NOMO-1 treated with DMSO at 0.1 percent for 48 hours (cell line): Measurements from ENCODE around the gene SPARCL1.
A peak's percentile ranks its signal among the peaks of the same experiment; 100 is the strongest.
"Not testable (repeated sequence)": the region's sequence is repeated elsewhere in the genome, so short reads cannot be mapped to it uniquely, and the experiment has no call there.

Experiments
- DNase-seq: peaks from one replicate; lab custom pipeline; 2025; ENCODE audit not compliant: unreplicated experiment; lab: John Stamatoyannopoulos, UW

The SPARCL1 gene

GRCh38 chr4:87529187-87529586, at the start of gene SPARCL1:
Gene SPARCL1, minus strand, starts transcription at chr4:87529376. Its CDS starts 29,802 bp downstream, at chr4:87499574.
- DNase-seq: no peak

- no peak for DNase-seq
These were observed 46.8 kb upstream of the SPARCL1 start for GRCh38 chr4:87575983-87576382.

- no peak for DNase-seq
These were observed 46.2 kb upstream of the SPARCL1 start for GRCh38 chr4:87575408-87575807.

- DNase-seq: no peak
These were observed 45.8 kb upstream of the SPARCL1 start for GRCh38 chr4:87574996-87575395.

GRCh38 chr4:87574376-87574775, 45.2 kb upstream of the SPARCL1 start:
- DNase-seq: not testable (repeated sequence)

- DNase-seq: no peak
These were observed 41.2 kb upstream of the SPARCL1 start for GRCh38 chr4:87570290-87570805.

- DNase-seq: no peak
These were observed 38.0 kb upstream of the SPARCL1 start for GRCh38 chr4:87567191-87567590.

GRCh38 chr4:87566276-87566675, 37.1 kb upstream of the SPARCL1 start:
- no peak for DNase-seq

- DNase-seq: no peak
These were observed 36.6 kb upstream of the SPARCL1 start for GRCh38 chr4:87565746-87566145.

- no peak for DNase-seq
These were observed 31.6 kb upstream of the SPARCL1 start for GRCh38 chr4:87560802-87561201.

GRCh38 chr4:87559090-87559837, 30.1 kb upstream of the SPARCL1 start:
- peak; percentile 84 for DNase-seq

GRCh38 chr4:87557348-87557747, 28.2 kb upstream of the SPARCL1 start:
- no peak for DNase-seq

GRCh38 chr4:87555773-87556619, 26.8 kb upstream of the SPARCL1 start:
- DNase-seq: no peak

- no peak for DNase-seq
These were observed 24.0 kb upstream of the SPARCL1 start for GRCh38 chr4:87553182-87553581.

- no peak for DNase-seq
These were observed 22.2 kb upstream of the SPARCL1 start for GRCh38 chr4:87551361-87551760.

GRCh38 chr4:87547016-87547708, 18.0 kb upstream of the SPARCL1 start:
- no peak for DNase-seq

GRCh38 chr4:87545052-87545451, 15.9 kb upstream of the SPARCL1 start:
- DNase-seq: no peak

- DNase-seq: peak; percentile 19
These were observed 14.8 kb upstream of the SPARCL1 start for GRCh38 chr4:87543835-87544461.

- no peak for DNase-seq
These were observed 13.6 kb upstream of the SPARCL1 start for GRCh38 chr4:87542734-87543312.

- no peak for DNase-seq
These were observed 13.0 kb upstream of the SPARCL1 start for GRCh38 chr4:87541956-87542709.
